HG03439 (cell line): ENCODE results near the gene ATP6V1G1.
"Not testable (repeated sequence)": the region's sequence is repeated elsewhere in the genome, so short reads cannot be mapped to it uniquely, and the experiment has no call there.

Experiments used
- ATAC-seq: cut with Tn5 transposase; IDR thresholded peaks from one replicate; pipeline ENCODE4 v1.9.1; 2021; ENCODE audit warnings: mild to moderate bottlenecking, moderate library complexity; ENCODE audit not compliant: unreplicated experiment

Gene ATP6V1G1

DNA sequence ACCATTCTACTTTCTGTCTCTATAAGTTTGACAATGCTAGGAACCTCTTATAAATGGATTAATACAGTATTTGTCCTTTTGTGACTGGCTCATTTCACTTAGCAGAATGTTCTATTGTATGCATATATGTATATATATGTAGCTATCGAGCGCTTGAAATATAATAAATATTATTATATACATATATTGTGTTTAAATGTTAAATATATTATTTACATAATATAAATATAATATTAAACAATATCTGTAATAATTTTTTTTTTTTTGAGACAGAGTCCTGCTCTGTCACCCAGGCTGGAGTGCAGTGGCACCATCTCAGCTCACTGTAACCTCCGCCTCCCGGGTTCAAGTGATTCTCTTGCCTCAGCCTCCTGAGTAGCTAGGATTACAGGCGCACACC is 9.4 kb upstream of the ATP6V1G1 start:
- ATAC-seq = not testable (repeated sequence)

DNA sequence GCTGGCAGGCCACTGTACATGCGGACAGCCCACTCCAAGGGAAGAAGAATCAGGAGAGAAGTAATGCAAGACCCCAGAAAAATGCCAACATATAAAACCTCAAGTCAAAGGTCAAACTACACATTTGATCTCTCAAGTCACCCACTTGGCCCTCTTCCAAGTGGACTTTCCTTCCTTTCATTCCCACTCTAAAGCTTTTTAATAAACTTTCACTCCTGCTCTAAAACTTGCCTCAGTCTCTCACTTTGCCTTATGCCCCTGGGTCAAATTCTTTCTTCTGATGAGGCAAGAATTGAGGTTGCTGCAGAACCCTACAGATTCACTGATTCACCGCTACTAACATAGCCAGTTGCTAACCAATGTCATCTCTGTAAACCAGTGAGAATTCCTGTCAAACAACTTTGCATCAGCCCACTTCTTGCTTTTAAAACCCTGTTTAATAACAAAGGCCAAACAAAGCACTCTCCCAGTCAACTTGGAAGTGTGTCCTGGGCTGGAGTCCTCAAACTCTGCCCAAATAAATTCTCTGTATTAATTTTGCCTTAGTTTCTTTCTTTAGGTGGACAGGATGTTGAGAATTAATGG is 6.9 kb upstream of the ATP6V1G1 start:
- ATAC-seq = no peak

DNA sequence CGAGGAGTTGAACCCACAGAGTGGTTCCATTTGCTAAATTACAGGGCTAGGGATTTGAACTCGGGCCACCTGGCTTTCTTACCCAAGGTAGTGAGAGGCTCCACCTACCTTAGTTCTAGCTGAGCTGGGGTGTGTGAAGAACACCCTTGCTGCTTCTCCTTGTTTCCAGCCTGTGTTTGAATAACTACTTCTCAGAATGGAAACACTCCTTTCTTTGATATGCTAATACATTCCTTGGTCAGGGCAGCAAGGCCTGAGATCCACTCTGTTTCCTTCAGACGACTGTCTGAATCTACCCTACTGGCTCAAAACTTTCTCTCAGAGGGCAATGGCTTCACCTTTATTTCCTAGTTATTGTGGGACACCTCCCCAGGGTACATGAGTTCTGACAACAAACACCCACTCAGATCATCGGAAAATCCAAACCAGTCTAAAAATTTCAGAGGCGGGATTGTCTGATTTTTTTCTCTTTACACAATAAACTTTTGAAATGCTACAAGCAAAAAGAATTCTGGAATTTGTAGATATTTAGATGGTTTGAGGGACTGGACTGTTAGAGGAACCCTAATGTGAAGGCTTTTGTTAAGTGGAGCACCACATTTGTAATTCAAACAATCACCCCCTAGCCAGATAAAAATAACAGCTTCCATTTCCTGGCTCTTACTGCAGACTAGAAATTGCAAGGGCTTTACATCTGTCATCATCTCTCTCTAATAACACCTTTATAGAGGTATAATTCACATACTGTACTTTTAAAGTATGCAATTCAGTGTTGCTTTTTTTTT is 4.0 kb upstream of the ATP6V1G1 start:
- ATAC-seq = no peak

DNA sequence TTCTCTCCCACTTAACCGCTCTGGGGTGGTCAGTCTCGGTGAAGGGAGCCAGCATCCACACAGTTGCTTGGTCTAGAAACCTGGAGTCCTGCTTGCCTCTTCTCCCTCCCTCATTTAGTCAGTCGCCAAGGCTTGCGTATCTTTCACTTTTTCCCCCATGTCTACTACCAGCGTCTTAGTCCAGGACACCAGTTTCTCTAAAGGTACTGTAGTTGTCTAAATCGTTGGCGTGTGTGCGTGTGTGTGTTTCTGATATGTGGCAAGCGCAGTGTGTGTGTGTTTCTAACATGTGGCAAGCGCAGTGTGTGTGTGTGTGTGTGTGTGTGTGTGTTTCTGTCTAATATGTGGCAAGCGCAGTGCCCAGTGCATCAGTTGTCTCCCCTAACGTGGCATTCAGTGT is 641 bp downstream of the ATP6V1G1 start:
- ATAC-seq = peak; percentile 4

DNA sequence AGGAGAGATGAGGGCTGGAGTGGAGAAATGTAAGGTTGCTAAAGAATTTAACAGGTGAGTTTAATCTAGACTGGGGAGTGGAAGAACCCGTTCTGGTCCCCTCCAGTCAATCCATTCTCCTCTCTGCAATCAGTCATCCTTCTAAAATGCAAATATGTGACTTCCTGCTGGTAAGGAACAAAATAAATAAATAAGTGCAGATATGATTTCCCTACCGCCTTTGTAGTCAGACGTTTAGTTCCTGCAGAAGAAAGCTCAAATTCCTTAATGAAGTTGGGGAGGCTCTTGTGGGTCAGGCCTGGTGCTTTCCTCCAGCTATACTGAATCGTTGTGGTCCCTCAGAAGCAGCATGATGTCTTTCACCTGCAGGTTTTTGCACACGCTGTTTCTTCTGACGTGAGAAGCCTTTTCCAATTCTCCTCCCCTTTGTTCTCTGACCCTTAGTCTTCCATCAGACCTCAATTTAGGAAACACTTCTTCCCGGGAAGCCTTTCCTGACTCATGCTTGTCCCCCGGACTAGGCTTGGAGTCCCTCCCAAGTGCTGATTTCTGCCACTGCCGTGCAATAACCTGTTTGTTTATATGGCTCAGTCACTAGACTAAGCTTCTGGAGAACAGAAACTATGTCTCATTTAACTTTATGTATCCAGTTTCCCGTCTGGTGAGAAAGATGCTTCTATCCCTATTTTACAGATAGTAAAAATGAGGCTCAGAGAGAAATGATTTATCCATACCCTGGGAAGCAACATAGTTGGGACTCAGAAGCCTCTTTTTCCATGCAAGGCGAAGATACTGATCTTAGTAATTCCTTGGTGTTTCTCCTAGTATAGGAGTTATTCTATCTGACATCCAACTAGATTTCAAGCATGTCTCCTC is 1.3 kb downstream of the ATP6V1G1 start:
- ATAC-seq = no peak

DNA sequence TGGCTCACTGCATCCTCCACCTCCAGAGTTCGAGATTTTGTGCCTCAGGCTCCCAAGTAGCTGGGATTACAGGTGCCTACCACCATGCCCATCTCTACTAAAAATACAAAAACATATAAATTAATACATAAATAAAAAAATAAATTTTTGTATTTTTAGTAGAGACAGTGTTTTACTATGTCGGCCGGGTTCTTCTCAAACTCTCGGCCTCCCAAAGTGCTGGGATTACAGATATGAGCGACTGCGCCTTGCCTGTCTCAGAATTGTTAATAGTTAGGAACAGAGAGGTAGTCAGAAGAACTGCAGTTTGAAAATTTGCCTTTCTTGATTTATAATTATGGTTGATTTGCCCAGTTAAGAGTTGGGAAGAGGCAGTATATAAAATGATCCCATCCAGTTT is 2.8 kb downstream of the ATP6V1G1 start:
- no peak for ATAC-seq

DNA sequence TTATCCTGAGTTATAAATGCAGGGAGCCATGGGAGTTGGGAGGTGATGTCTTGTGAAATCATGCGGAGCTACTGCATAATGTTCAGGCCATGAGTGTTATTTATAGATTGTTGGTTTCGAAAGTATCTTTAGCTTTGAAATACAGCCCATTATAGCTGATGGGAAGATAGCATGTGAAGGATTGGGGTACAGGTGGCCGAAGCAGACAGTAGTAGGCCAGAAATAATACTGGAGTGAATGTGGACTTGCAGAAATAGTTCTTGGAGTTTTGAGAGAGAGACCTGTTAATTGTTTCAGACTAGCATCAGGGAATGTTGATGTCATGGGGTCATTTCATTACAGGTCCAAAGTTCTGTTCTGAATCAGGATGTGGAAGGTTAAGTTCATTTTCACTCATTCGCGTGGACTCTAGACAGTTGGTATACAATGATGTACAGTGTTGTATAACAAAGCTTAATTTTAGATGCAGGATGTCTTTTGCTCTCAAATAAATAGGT is 3.8 kb downstream of the ATP6V1G1 start:
- ATAC-seq = no peak

DNA sequence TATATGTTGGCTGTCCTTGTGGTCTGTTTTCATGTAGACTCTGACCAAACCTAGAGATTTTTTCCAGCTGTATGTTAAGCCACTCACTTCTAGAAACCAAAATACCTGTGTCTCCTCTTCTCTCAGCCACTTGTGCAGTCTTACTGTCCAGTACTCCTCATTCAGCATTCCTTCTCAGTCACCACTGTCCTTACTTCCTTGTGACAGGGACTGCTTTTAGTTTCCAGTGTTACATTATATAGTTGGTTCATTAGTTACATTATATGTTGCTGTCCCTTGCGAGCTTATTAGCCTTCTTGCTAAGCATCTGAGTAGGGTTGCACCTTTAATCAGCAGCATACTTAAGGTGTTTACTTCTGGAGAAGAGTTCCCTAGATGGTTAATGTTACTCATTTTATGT is 4.3 kb downstream of the ATP6V1G1 start:
- ATAC-seq = no peak

DNA sequence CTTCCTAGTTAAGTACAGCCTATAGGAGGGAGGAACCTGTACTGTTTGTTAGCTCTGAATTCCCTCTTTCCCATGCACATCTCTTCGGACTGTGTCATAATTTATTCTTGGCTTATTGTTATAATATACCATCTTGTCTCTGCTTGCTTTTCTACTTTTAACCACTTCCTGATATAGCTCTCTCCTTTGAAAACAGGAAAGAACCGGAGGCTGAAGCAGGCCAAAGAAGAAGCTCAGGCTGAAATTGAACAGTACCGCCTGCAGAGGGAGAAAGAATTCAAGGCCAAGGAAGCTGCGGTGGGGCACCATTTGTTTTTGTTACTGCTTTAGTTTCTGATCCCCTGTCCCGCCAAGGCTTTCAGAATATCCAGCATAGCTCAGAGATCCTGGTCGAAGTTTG is 4.8 kb downstream of the ATP6V1G1 start:
- no peak for ATAC-seq

DNA sequence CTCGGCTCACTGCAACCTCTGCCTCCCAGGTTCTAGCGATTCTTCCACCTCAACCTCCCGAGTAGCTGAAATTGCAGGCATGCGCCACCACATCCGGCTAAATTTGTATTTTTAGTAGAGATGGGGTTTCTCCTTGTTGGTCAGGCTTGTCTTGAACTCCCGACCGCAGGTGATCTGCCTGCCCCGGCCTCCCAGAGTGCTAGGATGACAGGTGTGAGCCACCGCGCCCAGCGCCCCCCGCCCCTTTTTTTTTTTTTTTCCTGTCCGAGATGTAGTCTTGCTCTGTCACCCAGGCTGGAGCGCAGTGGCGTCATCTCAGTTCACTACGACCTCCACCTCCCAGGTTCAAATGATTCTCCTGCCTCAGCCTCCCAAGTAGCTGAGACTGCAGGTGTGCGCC is 6.6 kb downstream of the ATP6V1G1 start:
- no peak for ATAC-seq

DNA sequence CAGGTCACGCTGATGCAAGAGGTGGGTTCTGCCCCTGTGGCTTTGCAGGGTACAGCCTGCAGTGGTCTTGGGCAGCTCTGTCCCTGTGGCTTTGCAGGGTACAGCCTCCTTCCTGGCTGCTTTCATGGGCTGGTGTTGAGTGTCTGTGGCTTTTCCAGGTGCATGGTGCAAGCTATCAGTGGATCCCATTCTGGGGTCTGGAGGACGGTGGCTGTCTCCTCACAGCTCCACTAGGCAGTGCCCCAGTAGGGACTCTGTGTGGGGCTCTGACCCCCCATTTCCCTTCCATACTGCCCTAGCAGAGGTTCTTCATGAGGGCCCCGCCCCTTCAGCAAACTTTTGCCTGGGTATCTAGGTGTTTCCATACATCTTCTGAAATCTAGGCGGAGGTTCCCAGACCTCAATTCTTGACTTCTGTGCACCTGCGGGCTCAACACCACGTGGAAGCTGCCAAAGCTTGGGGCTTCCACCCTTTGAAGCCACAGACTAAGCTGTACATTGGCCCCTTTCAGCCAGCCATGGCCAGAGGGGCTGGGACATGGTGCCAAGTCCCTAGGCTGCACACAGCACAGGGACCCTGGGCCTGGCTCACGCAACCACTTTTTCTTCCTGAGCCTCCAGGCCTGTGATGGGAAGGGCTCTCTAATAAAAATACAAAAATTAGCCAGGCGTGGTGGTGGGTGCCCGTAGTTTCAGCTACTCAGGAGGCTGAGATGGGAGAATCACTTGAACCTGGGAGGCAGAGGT is 13.1 kb downstream of the ATP6V1G1 start:
- ATAC-seq = not testable (repeated sequence)

DNA sequence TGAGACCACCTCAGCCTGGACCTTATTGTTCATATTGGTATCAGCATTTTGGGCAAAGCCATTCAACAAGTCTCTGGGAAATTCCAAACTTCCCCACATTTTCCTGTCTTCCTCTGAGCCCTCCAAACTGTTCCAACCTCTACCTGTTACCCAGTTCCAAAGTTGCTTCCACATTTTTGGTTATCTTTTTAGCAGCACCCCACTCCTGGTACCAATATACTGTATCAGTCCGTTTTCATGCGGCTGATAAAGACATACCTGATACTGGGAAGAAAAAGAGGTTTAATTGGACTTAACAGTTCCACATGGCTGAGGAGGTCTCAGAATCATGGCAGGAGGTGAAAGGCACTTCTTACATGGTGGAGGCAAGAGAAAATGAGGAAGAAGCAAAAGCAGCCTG is 14.2 kb downstream of the ATP6V1G1 start:
- ATAC-seq = not testable (repeated sequence)

DNA sequence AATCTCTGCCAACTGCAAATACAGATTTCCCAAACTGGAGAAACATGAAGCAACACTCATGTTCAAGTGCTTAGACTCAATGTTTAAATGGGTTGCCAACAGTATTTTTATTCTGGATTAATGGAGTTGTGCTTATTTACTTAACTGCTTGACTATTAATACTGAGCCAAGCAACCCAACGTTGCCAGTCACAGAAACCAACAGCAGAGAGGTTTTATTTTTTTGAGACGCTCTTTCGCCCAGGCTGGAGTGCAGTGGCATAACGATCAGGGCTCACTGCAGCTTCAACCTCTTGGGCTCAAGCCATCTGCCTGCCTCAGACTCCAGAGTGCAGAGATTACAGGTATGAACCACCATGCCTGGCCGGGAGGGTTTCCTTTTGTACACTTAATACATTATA is 15.1 kb downstream of the ATP6V1G1 start:
- ATAC-seq = no peak

DNA sequence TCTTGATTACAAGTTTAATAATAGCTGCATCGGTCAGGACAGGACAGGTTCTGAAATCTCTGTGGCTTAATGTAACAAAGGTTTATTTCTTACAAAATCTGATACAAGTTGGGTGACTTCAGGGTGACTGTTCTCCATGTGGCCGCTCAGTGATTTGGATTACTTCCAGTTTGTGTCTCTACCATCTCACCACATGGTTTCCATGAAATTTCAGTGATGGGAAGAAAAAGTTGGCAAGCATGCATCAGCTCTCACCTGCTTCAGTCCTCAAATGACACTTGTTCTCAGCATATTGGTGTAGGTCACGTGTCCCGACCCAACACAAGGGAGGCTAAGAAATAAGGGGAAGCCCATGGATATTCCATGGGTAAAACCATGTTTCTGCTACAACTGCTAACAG is 15.7 kb downstream of the ATP6V1G1 start:
- ATAC-seq = no peak

DNA sequence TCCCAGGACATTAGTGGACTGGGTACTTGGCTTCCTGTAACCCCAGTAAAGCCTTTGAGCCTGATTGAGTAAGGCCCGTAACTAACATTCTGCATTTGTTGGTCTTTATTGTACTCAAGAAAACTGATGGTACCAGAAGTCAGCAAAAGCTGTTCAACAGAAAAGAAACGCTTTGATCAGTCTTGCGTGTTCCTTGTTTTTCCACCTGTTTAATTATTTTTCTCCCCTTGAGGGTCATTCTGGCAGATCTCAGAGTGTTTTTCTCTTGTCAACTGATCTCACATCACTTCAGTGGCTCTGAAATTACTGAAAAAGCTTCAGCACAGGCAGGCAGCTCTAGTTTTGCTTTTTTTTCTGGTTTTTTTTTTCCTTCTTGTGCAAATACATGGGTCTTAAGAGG is 17.4 kb downstream of the ATP6V1G1 start:
- no peak for ATAC-seq

DNA sequence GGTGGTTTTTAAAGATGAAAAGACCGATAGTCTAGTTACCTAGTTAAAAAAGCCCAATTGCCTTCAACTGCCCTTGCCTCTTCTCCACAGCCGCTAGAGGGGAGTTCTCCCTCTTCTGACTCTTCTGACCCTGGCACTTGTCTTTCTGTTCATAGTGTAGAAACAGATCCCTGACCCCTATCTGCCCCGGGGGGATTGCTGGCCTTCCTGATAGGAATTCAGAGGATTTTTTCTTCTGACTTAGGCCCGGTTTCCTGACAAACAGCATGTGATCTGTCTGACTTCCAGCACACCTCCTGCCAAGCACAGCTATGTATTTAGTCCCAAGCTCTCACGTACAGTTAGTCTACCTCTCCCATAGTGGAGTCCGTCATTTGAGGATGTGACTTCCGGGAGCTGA is 18.5 kb downstream of the ATP6V1G1 start:
- no peak for ATAC-seq

DNA sequence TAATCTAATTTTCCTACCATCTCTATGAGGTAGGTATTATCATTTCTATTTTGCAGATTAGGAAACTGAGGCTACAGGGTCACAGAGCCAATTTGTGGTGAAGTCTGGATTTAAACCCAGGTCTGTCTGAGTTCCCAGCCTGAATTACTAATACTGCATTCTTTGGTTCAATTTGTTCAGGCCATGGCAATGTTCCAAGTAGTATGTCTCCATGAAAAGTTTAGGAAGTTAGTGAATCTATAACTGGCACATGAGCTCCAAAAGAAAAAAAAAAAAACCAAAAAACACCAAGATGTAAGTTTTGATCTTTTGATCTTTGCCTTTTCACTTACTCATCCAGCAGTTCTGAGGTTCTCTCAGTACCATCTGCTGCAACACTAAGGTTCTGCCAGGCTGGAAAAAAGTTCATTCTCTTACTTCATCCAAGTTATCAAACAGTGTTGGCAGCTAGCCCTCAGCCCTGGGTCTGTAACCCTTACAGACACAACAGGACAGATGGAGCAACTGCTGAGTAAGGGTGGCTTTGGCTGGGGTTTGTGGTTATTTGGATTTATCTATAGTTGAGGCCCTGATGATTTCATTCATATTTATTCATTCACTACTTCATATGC is 19.1 kb downstream of the ATP6V1G1 start:
- ATAC-seq = no peak

DNA sequence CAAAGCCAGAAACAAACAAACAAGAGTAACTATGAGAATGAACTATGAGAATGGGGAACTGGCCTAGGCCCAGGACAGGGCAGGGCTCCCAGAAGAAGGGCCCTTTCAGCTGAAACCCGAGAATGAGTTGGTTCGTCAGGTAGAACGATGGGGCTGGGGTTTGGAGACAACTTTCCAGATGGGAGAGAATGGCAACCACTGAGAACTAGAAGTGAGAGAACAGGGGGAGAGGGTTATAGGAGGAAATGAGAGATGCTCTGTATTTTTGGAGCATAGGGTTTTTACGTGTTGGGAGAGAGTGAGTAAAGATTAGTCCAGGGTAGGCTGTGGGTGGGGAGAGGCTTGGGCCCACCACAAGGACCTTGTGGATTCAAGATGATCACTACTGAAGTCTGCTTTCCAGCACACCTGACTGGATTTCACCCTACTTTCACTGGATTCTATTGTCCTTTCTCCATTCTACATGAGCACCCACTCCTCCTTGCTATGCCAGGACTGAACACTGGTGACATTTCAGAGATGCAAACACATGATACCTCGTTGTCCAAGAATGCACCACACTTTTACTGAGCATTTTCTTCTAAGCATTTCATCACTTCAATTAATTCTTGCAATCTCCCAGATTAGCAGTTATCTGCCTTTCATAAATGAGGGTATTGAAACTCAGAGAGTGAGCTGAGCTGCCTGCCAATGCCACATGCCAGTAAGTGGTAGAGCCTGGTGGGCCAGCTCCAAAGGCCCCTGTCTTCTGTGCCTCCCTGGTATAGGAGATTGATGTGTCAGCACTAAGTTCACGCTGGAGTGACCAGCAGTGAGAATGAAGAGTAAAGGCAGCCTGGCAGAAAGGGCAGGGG is 20.3 kb downstream of the ATP6V1G1 start:
- no peak for ATAC-seq

DNA sequence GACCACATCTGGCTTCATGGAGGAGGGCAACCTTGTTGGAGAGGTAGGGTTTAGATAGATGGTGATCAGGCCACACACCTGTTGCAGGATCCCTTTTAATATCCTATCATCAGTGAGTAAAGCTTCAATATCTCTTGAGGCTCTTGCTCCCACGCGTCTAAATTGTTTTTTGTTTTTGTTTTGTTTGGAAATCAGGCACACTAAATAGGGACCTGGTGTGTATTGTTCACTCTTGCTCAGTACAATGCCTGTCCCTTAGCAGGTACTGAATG is 20.9 kb downstream of the ATP6V1G1 start:
- no peak for ATAC-seq
